GM21576 (cell line): ENCODE results near the gene SMARCB1.

Source experiments
- ATAC-seq: cut with Tn5 transposase; IDR thresholded peaks from one replicate; pipeline ENCODE4 v1.9.1; 2021; ENCODE audit warnings: mild to moderate bottlenecking, moderate library complexity; ENCODE audit not compliant: unreplicated experiment

SMARCB1 gene

GRCh38 chr22:23874871-23875270 lies 88.1 kb downstream of the SMARCB1 start:
- no peak for ATAC-seq

GRCh38 chr22:23875801-23876200 lies 89.0 kb downstream of the SMARCB1 start:
- ATAC-seq: no peak

- ATAC-seq: no peak
Observed at GRCh38 chr22:23877566-23877965, 90.8 kb downstream of the SMARCB1 start.

GRCh38 chr22:23878219-23878618 lies 91.5 kb downstream of the SMARCB1 start:
- no peak for ATAC-seq

GRCh38 chr22:23882370-23882769 lies 95.6 kb downstream of the SMARCB1 start:
- no peak for ATAC-seq

- no peak for ATAC-seq
Observed at GRCh38 chr22:23883658-23884057, 96.9 kb downstream of the SMARCB1 start.

- no peak for ATAC-seq
Observed at GRCh38 chr22:23884140-23884539, 97.4 kb downstream of the SMARCB1 start.
